H1 (cell line): ENCODE measurements around the gene GRIN3A. TPM values are rescaled to one million over a fixed set of nuclear protein-coding genes. Genes with fewer than 3 reads are reported as not detected.

Experiments
- CTCF ChIA-PET: fragments of 300-600 bp; sonication (Branson Sonifier 250); formaldehyde crosslinking; loops from one replicate; lab custom pipeline; 2021; ENCODE audit not compliant: partially characterized antibody; lab: Charles Lee
- POLR2A ChIA-PET: fragments of 300-600 bp; sonication (Branson Sonifier 250); formaldehyde crosslinking; loops from one replicate; lab custom pipeline; 2021; ENCODE audit warnings: inconsistent platforms; ENCODE audit not compliant: partially characterized antibody; lab: Charles Lee
- DNase-seq, 2 experiments: peaks; one replicate each; pipeline versions ENCODE4 v3.0.0 to v3.0.0-alpha.2; 2010 to 2022; ENCODE audit warnings: low spot score in 2 of 2, low read depth in 1 of 2, mixed read lengths in 1 of 2
- FAIRE-seq: peaks from 2 replicates; lab custom pipeline; 2011; peaks lifted over from hg19 to GRCh38; lab: Jason Lieb, UNC
- H2AFZ ChIP-seq: 2 replicates; pipeline ENCODE4 v1.8.1; 2012; ENCODE audit warnings: low read length, inconsistent platforms
- H2AK5ac ChIP-seq: 2 replicates; pipeline ENCODE4 v1.6.1; 2013; ENCODE audit warnings: low read depth, low read length
- H2BK120ac ChIP-seq: replicated peaks from 2 replicates; pipeline ENCODE3; 2013; ENCODE audit warnings: low read depth, low read length, inconsistent platforms
- H2BK12ac ChIP-seq: 2 replicates; pipeline ENCODE4 v1.6.1; 2013; ENCODE audit warnings: low read depth, low read length
- H2BK15ac ChIP-seq: 2 replicates; pipeline ENCODE4 v1.6.1; 2013; ENCODE audit warnings: low read length
- H2BK20ac ChIP-seq: 2 replicates; pipeline ENCODE4 v1.6.1; 2013; ENCODE audit warnings: low read length
- H2BK5ac ChIP-seq: 2 replicates; pipeline ENCODE4 v1.6.1; 2013; ENCODE audit warnings: low read depth, low read length
- H3K14ac ChIP-seq: 2 replicates; pipeline ENCODE4 v1.6.1; 2013; ENCODE audit warnings: inconsistent platforms; ENCODE audit not compliant: insufficient read length
- H3K18ac ChIP-seq: 2 replicates; pipeline ENCODE4 v1.6.1; 2013; ENCODE audit warnings: low read length; ENCODE audit errors: extremely low read depth
- H3K23ac ChIP-seq: 2 replicates; pipeline ENCODE4 v1.6.1; 2013; ENCODE audit warnings: inconsistent platforms; ENCODE audit not compliant: insufficient read length
- H3K23me2 ChIP-seq: 2 replicates; pipeline ENCODE4 v1.6.1; 2013; ENCODE audit warnings: low read depth, low read length
- H3K27ac ChIP-seq: 2 replicates; pipeline ENCODE4 v1.6.1; 2011; ENCODE audit warnings: low read depth, low read length, inconsistent platforms
- H3K27me3 ChIP-seq, 4 experiments: replicated peaks in 1 of 4; 1 replicate in 1 of 4; 2 replicates in 3 of 4; pipeline versions ENCODE4 v1.6.1 to v1.8.1; 2011 to 2013; ENCODE audit warnings: low read length in 3 of 4, mild to moderate bottlenecking in 3 of 4, inconsistent platforms in 2 of 4, mixed read lengths in 2 of 4, moderate library complexity in 1 of 4; ENCODE audit not compliant: control insufficient read depth in 3 of 4, insufficient read depth in 3 of 4; ENCODE audit errors: extremely low read depth in 1 of 4
- H3K36me3 ChIP-seq, 4 experiments: 2 replicates each; pipeline versions ENCODE4 v1.6.1 to v1.8.1; 2011 to 2013; ENCODE audit warnings: mild to moderate bottlenecking in 4 of 4, low read length in 3 of 4, moderate library complexity in 2 of 4, control low read depth in 1 of 4, inconsistent platforms in 1 of 4; ENCODE audit not compliant: insufficient read depth in 4 of 4, control insufficient read depth in 2 of 4
- H3K4ac ChIP-seq: replicated peaks from 2 replicates; pipeline ENCODE3; 2013; ENCODE audit warnings: low read length, low read depth, mixed read lengths, inconsistent platforms; ENCODE audit not compliant: insufficient read length
- H3K4me1 ChIP-seq, 4 experiments: replicated peaks in 1 of 4; 1 replicate in 1 of 4; 2 replicates in 3 of 4; pipeline versions ENCODE4 v1.6.1 to v1.8.1; 2011 to 2013; ENCODE audit warnings: low read length in 3 of 4, inconsistent platforms in 2 of 4, mixed read lengths in 1 of 4; ENCODE audit not compliant: insufficient read depth in 4 of 4, control insufficient read depth in 3 of 4
- H3K4me2 ChIP-seq, 2 experiments: 2 replicates each; pipeline versions ENCODE4 v1.6.1 to v1.8.1; 2011 to 2013; ENCODE audit warnings: low read depth in 2 of 2, low read length in 2 of 2, control low read depth in 1 of 2, inconsistent platforms in 1 of 2, mild to moderate bottlenecking in 1 of 2; ENCODE audit not compliant: insufficient read depth in 1 of 2
- H3K4me3 ChIP-seq, 4 experiments: fragments of 200-600, 300-600 bp in 1 of 4; sonication (generic), shearing (Covaris generic), sonication (Bioruptor Twin) in 1 of 4; 2 replicates each; pipeline versions ENCODE4 v1.5.1 to v1.8.1; 2011 to 2016; ENCODE audit warnings: low read length in 4 of 4, low read depth in 3 of 4, control low read depth in 2 of 4, inconsistent platforms in 2 of 4, mild to moderate bottlenecking in 2 of 4, mixed read lengths in 1 of 4, moderate library complexity in 1 of 4; ENCODE audit not compliant: insufficient read depth in 2 of 4; ENCODE audit errors: extremely low read depth in 1 of 4
- H3K56ac ChIP-seq: replicated peaks from 2 replicates; pipeline ENCODE3; 2013; ENCODE audit warnings: low read depth, mild to moderate bottlenecking, mixed read lengths, low read length, inconsistent platforms; ENCODE audit not compliant: insufficient read length
- H3K79me1 ChIP-seq: 2 replicates; pipeline ENCODE4 v1.6.1; 2013; ENCODE audit warnings: low read depth, low read length, control low read depth
- H3K79me2 ChIP-seq, 2 experiments: 2 replicates each; pipeline versions ENCODE4 v1.6.1 to v1.8.1; 2012 to 2013; ENCODE audit warnings: low read length in 2 of 2, mild to moderate bottlenecking in 2 of 2, inconsistent platforms in 1 of 2; ENCODE audit not compliant: insufficient read depth in 2 of 2, control insufficient read depth in 1 of 2
- H3K9ac ChIP-seq, 4 experiments: replicated peaks in 1 of 4; 1 replicate in 1 of 4; 2 replicates in 3 of 4; pipeline versions ENCODE4 v1.6.1 to v1.8.1; 2011 to 2013; ENCODE audit warnings: low read depth in 3 of 4, low read length in 3 of 4, control low read depth in 2 of 4, mild to moderate bottlenecking in 2 of 4, moderate library complexity in 2 of 4, inconsistent platforms in 1 of 4; ENCODE audit errors: extremely low read depth in 1 of 4
- H3K9me3 ChIP-seq, 2 experiments: 2 replicates each; pipeline versions ENCODE4 v1.6.1 to v1.8.1; 2012 to 2013; ENCODE audit warnings: mild to moderate bottlenecking in 2 of 2, moderate library complexity in 2 of 2, control low read depth in 1 of 2, inconsistent platforms in 1 of 2, low read depth in 1 of 2, low read length in 1 of 2, mixed read lengths in 1 of 2; ENCODE audit not compliant: insufficient read depth in 2 of 2
- H4K20me1 ChIP-seq, 2 experiments: replicated peaks in 1 of 2; 2 replicates each; pipeline versions ENCODE3 to v1.8.1; 2011 to 2013; ENCODE audit warnings: inconsistent platforms in 2 of 2, low read length in 2 of 2, mild to moderate bottlenecking in 1 of 2; ENCODE audit not compliant: insufficient read depth in 2 of 2, control insufficient read depth in 1 of 2
- H4K5ac ChIP-seq: 2 replicates; pipeline ENCODE4 v1.6.1; 2013; ENCODE audit warnings: low read length, low read depth, mixed read lengths, inconsistent platforms; ENCODE audit not compliant: insufficient read length
- H4K8ac ChIP-seq: 2 replicates; pipeline ENCODE4 v1.8.0; 2013; ENCODE audit warnings: mild to moderate bottlenecking, moderate library complexity, low read length, inconsistent platforms; ENCODE audit not compliant: insufficient read depth; ENCODE audit errors: extremely low read depth
- H4K91ac ChIP-seq: replicated peaks from 2 replicates; pipeline ENCODE3; 2013; ENCODE audit warnings: low read length, mixed read lengths, inconsistent platforms; ENCODE audit not compliant: insufficient read length
- CEBPB ChIP-seq: IDR thresholded peaks from 2 replicates; pipeline ENCODE4 v1.6.1; 2012; ENCODE audit warnings: low read depth, low read length
- CREB1 ChIP-seq: IDR thresholded peaks from 2 replicates; pipeline ENCODE4 v1.6.1; 2012; ENCODE audit warnings: inconsistent platforms
- FOSL1 ChIP-seq: IDR thresholded peaks from 2 replicates; pipeline ENCODE4 v1.6.1; 2011; ENCODE audit warnings: mild to moderate bottlenecking, low read depth, low read length, moderate library complexity; ENCODE audit not compliant: insufficient read depth
- GTF2F1 ChIP-seq: IDR thresholded peaks from 2 replicates; pipeline ENCODE4 v1.6.1; 2012; ENCODE audit warnings: low read depth, low read length, improper control_type of control experiment, borderline replicate concordance
- HDAC2 ChIP-seq, 2 experiments: fragments of 300-600 bp in 1 of 2; sonication (generic) in 1 of 2; IDR thresholded peaks; 2 replicates each; pipeline ENCODE4 v1.6.1; 2011 to 2012; ENCODE audit warnings: low read depth in 2 of 2, low read length in 2 of 2, mild to moderate bottlenecking in 2 of 2, moderate library complexity in 2 of 2, borderline replicate concordance in 1 of 2, inconsistent platforms in 1 of 2
- JUND ChIP-seq: IDR thresholded peaks from 2 replicates; pipeline ENCODE4 v1.6.1; 2011; ENCODE audit warnings: mild to moderate bottlenecking, improper control_type of control experiment, low read length
- MAX ChIP-seq: IDR thresholded peaks from 2 replicates; pipeline ENCODE4 v1.6.1; 2012; ENCODE audit warnings: inconsistent platforms
- RFX5 ChIP-seq: IDR thresholded peaks from 2 replicates; pipeline ENCODE4 v1.6.1; 2011; ENCODE audit warnings: low read depth, low read length, improper control_type of control experiment, borderline replicate concordance
- RNF2 ChIP-seq: fragments of 200-900, 300-1000 bp; sonication (generic); IDR thresholded peaks from 2 replicates; pipeline ENCODE4 v1.7.1; 2016; ENCODE audit warnings: borderline replicate concordance, low read depth, mild to moderate bottlenecking, antibody characterized with exemption, low read length; ENCODE audit not compliant: poor library complexity, severe bottlenecking; ENCODE audit errors: missing control alignments
- RXRA ChIP-seq: IDR thresholded peaks from 2 replicates; pipeline ENCODE4 v1.6.1; 2011; ENCODE audit warnings: low read depth, mild to moderate bottlenecking, low read length, moderate library complexity; ENCODE audit not compliant: insufficient read depth
- SP4 ChIP-seq: IDR thresholded peaks from 2 replicates; pipeline ENCODE4 v1.6.1; 2012; ENCODE audit warnings: low read length, inconsistent platforms
- SUZ12 ChIP-seq: fragments of 200-600 bp; sonication (generic); IDR thresholded peaks from 2 replicates; pipeline ENCODE4 v1.6.1; 2012; ENCODE audit warnings: mild to moderate bottlenecking, inconsistent platforms, low read length, moderate library complexity, mixed read lengths
- USF2 ChIP-seq: IDR thresholded peaks from 2 replicates; pipeline ENCODE4 v1.6.1; 2011; ENCODE audit warnings: low read length, improper control_type of control experiment
- ZNF274 ChIP-seq: IDR thresholded peaks from 2 replicates; pipeline ENCODE4 v1.7.0; 2012; ENCODE audit warnings: low read length, borderline replicate concordance; ENCODE audit errors: extremely low read depth
- polyA plus RNA-seq, 7 experiments: library from polyadenylated mRNA; depleted of rRNA in 3 of 7; stranded (reverse) in 5 of 7; unstranded in 2 of 7; fragments of >200 nt in 5 of 7; fragments of 200-250 nt in 2 of 7; gene quantifications; 1 replicate in 5 of 7; 2 replicates in 1 of 7; 4 replicates in 1 of 7; pipeline versions ENCODE4 v1.2.1 to v1.2.3, GENCODE V29; 2011 to 2013; ENCODE audit warnings: missing spikeins in 2 of 7, mixed read lengths in 2 of 7
- total RNA-seq: library from RNA; stranded (reverse); fragmentation: NEBNext Ultra II Directional; extraction: Animal tissue kit (Norgen Biotek cat#: 25700); gene quantifications from 2 replicates; pipeline ENCODE4 v1.2.1, GENCODE V29; 2021

GRIN3A gene
- total and polyA plus RNA-seq, 2 of the 8 experiments (the other 6 are each of a cell fraction or from before 2014, with no cell fraction given), result 0.04 TPM; not detected in 1

- no peak overlapping the region for H3K4me3 ChIP-seq
- no peak overlapping the region for H4K91ac ChIP-seq
- no peak overlapping the region for H3K9ac ChIP-seq
- no peaks in the 10 kb centered on the region for H3K79me1 ChIP-seq
- no peaks in the 10 kb centered on the region for H3K23me2 ChIP-seq
- no peak overlapping the region for H2BK5ac ChIP-seq
- H3K14ac ChIP-seq, result no peak overlapping the region
- no peak overlapping the region for H3K27ac ChIP-seq
- no peak overlapping the region for H4K5ac ChIP-seq
- H3K36me3 ChIP-seq, result no peaks in the 10 kb centered on the region
- no peak overlapping the region for H2BK12ac ChIP-seq
- no peaks in the 10 kb centered on the region for H3K27me3 ChIP-seq
- H4K8ac ChIP-seq, result no peak overlapping the region
- H2AFZ ChIP-seq, result no peak overlapping the region
- ChIA-PET CTCF (interaction anchor here (1.1 kb wide), 1 partner anchor 25 kb away, joined by 3 read pairs; no protein-coding TSS in a partner anchor), POLR2A (no interaction called here)
- no peaks in the 10 kb centered on the region for H4K20me1 ChIP-seq
- FAIRE-seq (no peak), DNase-seq (no peak)
- no peak overlapping the region for H2AK5ac ChIP-seq
- H3K79me2 ChIP-seq, result no peaks in the 10 kb centered on the region
- no peak overlapping the region for H3K56ac ChIP-seq
- no peaks in the 10 kb centered on the region for H3K9me3 ChIP-seq
- no peak overlapping the region for H3K23ac ChIP-seq
- H3K4me1 ChIP-seq, result no peaks in the 10 kb centered on the region
- H2BK120ac ChIP-seq, result no peak overlapping the region
- H3K4me2 ChIP-seq, result no peak overlapping the region
- H2BK15ac ChIP-seq, result no peak overlapping the region
- H2BK20ac ChIP-seq, result no peak overlapping the region
- H3K4ac ChIP-seq, result no peak overlapping the region
- H3K18ac ChIP-seq, result no peak overlapping the region
- TF ChIP-seq JUND (no peak), FOSL1 (no peak), RXRA (no peak), GTF2F1 (no peak), ZNF274 (no peak), RFX5 (no peak), SUZ12 (no peak), CREB1 (no peak), CEBPB (no peak), SP4 (no peak), HDAC2 (IDR thresholded peaks at IDR 0.05; ENCODE audit: borderline replicate concordance in 1 of 2, low read depth in 2 of 2, low read length in 2 of 2) (no peak), RNF2 (no peak), USF2 (no peak), MAX (no peak)
Measured at GRCh38 chr9:101677861-101678260, 60.6 kb downstream of the GRIN3A start.
